DMS 273 treated with DMSO at 0.1 percent for 48 hours (cell line): Measurements from ENCODE around the gene HSH2D.
A peak's percentile ranks its signal among the peaks of the same experiment; 100 is the strongest.
"Not testable (repeated sequence)": the region's sequence is repeated elsewhere in the genome, so short reads cannot be mapped to it uniquely, and the experiment has no call there.

ENCODE experiments used
- DNase-seq: peaks from one replicate; lab custom pipeline; 2025; lab: John Stamatoyannopoulos, UW

HSH2D gene

GRCh38 chr19:16157601-16158000 is 14.1 kb downstream of the HSH2D start:
- no peak for DNase-seq

- no peak for DNase-seq
Observed at GRCh38 chr19:16159655-16160054, 16.2 kb downstream of the HSH2D start.

DNA sequence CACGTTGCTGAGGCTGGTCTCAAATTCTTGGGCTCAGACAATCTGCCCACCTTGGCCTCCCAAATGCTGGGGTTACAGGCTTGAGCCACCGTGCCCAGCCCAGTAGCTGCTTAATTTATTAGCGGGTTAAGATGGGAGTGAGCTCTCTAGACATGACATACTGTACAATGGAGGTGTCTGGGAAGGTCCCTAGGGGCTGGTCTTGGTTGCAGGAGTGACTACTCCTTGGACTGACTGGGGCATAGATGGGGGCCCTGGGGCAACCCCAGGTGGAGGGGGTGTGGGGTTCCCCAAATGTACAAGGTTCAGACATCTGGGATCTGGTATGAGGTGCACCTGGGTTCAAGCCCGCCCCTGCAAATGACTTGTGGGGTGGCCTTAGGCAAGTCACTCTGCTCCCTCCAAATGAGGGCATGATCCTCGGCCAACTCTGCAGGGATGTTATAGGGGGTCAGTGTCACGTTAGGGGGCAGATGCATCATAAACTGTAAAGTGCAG is 17.0 kb downstream of the HSH2D start:
- DNase-seq, result no peak

DNA sequence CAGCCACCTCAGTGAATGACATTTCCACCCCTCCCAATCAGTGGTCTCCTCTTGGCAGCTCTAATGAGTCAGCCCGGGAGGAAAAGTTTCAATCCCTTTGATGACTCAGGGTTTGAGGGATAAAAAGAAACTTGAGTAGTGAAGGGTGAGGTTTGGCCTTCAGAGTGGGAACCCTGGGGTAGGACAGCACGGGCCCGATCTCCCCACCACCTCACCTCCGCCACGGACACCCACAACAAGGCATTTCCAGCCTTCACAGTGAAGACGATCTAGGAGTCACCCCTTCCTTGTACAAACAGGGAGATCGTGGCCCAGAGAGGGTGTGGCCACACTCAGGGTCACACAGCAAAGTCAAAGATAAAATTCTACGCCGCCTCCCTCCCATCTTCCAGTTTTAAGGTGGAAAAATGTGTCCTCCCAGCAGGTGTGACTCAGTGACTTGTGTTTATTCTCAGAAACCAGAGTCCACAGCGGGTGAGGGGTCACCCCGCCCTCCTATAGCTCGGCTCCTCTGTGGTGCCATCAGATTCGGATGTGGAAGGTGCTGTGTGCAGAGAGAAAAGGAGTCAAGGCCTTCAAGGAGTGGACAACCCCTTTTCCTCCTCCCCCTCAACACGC is 17.6 kb downstream of the HSH2D start:
- no peak for DNase-seq

DNA sequence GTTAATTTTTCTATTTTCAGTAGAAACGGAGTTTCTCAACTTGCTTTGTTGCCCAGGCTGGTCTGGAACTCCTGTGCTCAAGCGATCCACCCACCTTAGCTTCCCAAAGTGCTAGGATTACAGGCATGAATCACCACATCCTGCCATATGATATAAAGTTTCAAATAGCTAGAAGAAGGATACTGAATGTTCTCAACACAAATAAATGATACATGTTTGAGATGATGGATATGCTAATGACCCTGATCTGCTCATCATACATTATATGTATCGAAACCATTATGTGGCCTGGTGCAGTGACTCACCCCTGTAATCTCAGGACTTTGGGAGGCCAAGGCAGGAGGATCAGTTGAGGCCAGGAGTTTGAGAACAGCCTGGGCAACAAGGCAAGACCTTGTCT is 18.4 kb downstream of the HSH2D start:
- DNase-seq, result no peak

DNA sequence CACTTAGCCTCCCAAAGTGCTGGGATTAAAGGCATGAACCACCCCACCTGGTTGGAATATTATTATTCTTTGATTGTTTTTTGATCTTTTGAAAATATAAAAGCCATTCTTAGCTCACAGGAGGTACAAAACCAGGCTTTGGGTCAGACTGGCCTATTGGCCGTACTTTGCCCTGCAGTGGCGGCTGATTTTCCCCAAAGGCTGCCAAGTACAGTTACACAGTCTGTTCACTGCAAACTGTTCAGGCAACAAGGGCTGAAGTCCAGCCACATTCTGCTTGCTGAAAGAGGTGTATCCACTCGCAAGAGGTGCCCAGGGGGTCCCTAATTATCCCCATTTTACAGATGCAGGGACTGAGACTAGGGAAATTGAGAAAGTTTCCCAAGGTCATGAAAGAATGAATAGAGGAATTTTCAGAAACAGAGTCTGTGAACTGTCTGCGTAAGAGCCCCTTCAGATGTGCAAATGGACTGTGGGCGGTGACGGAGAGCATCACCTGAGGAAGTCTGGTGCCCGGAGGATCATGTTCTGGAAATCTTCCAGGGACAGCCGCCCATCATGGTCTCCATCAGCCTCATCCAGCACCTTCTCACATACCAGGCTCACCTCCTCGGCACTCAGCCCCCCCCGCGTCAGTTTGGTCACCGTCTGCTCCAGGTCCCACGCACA is 20.9 kb downstream of the HSH2D start:
- DNase-seq, result no peak

DNA sequence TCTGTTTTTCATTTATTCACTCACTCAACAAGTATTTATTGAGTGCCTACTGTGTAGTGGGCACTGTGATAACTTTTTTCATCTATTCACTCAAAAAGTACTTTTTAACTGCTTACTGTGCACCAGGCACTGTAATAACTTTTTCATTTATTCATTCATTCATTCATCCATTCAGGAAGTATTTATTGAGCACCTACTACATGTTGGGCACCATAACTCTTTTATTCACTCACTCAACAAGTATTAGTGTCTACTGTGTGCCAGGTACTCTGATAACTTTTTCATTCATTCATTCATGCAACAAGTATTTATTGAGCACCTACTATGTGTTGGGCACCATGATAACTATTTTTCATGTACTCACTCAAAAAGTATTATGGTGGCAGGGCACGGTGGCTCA is 22.9 kb downstream of the HSH2D start:
- no peak for DNase-seq

DNA sequence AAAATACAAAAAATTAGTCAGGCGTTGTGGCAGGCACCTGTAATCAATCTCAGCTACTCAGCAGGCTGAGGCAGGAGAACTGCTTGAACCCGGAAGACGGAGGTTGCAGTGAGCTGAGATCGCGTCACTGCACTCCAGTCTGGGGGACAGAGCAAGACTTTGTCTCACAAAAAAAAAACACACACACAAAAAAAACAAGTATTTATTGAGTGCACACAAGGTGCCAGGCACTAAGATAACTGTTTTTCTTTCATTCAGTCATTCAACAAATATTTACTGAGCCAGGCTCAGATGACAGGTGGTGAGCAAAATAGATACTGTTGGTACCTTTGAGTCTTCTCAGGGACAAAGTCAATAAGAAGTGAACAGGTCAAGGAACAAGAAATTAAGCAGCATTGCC is 23.6 kb downstream of the HSH2D start:
- no peak for DNase-seq

DNA sequence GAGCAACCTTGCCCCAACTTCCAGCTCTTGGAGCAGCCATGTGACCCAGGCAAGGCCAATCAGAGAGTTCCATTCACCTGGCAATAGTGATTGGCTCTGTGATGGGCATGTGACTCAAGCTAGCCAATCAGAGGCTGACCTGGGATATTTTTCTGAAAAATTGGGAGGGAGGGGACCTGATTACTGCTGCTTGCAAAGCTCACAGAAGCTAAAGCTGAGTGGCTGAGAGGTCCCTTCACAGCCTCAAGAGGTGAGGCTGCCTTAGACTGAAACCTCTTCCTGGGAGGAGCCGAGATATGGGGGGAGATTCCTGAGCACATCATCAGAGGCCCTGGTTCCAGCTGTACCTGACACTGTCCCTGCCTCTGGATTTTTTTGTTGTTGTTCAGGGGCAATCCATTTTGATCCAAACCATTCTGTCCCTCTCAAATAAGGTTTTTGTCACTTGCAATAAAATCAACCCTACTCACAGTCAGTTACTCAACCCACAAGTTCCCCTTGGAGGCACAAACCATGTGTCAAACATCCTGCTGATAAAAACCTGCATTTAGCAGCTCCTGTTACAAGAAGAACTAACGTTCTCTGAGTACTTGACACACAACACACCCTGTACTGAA is 25.1 kb downstream of the HSH2D start:
- no peak for DNase-seq

DNA sequence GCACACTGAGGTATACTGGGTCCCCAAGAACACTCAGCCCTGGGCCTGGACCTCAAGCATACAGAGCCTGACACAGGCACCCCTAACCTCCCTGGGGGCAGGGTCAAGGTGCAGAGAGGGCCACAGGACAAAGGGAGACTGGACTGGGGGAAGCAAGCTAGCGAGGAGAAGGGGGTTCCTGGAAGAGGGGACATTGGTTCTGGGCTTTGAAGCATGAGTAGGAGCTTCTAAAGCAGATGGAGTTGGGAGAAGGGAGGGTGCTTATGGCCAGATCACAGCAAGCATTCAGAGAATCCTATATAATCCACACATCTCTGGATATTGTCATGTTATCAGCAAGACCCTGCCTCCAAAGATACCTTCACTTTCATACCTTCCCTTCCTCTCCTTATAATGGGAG is 26.6 kb downstream of the HSH2D start:
- DNase-seq, result no peak

DNA sequence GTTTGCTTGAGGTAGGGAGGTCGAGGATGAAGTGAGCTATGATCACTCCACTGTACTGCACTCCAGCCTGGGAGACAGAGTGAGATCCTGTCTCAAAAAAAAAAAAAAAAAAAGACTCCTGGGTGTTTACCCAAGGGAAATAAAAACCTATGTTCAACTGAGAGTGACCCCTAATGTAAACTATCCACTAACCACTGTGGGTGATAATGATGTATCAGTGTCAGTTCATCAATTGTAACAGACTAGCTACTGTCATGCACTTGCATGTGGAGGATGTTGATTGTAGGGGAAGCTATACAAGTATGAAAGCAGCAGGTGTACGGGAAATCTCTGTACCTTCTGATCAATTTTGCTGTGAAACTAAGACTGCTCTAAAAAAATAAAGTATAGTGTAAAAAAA is 32.5 kb downstream of the HSH2D start:
- DNase-seq, result no peak

GRCh38 chr19:16178866-16179265 is 35.4 kb downstream of the HSH2D start:
- not testable (repeated sequence) for DNase-seq

GRCh38 chr19:16180611-16181010 is 37.1 kb downstream of the HSH2D start:
- no peak for DNase-seq

DNA sequence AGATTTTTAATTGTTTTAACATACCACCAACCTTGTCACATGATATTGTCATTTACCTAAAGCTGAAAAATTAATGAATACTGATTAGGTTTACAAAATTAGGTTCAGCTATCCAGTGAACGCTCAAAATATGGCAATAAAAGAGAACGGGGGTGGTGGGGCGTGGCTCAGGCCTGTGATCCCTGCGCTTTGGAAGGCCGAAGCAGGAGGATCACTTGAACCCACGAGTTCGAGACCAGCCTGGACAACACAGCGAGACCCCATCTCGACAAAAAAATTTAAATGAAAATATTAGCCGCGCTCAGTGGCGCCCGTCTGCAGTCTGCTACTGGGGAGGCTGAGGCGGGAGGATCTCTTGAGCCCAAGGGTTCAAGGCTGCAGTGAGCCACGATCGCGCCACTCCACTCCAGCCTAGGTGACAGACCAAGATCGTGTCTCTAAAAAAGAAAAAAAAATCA is 41.2 kb downstream of the HSH2D start:
- DNase-seq, result no peak

DNA sequence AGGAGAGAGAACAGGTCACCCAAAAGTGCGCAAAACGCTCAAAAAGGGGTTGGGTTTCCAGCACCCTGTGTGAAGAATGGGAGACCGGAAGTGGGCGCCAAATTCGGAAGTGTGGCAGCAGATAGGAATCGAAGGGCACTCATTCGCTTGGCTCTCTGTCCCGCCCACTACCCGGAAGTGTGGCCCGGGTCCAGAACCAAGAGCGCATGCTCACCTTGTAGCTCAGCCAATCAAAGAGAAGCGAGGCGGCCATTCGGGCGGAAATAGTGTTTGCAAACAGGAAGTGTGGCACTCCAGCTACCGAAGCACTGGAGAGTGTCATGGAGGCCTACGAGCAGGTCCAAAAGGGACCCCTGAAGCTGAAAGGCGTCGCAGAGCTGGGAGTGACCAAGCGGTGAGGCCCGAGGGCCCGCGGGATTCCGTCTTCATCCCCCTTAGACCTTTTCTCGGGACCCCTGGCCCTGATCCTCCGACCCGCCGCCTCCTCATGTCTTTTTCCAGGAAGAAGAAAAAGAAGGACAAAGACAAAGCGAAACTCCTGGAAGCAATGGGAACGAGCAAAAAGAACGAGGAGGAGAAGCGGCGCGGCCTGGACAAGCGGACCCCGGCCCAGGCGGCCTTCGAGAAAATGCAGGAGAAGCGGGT is 41.8 kb downstream of the HSH2D start, which contains the start of gene FAM32A:
TSS of gene FAM32A (plus strand) at position 288 of the 645 bp plus-strand sequence. CDS start at position 321, 33 bp downstream.
- peak; percentile 97 for DNase-seq

DNA sequence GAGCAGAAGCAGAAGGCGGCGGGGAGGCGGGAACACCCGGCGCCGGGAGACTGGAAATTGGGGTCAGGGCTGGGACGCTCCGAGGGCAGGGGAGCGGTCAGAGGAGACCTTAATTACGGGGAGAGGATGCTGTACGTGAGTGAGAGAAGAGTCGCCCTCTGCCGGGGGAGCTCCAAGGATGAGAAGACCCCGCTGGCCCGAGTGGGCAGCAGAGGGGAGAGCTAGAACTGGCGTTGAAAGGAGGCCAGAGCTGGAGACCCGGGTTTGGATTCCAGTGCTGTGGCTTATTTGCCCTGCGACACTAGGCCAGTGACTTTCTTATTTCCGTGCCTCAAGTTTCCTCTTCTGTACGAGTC is 42.3 kb downstream of the HSH2D start:
- DNase-seq, result peak; percentile 18

DNA sequence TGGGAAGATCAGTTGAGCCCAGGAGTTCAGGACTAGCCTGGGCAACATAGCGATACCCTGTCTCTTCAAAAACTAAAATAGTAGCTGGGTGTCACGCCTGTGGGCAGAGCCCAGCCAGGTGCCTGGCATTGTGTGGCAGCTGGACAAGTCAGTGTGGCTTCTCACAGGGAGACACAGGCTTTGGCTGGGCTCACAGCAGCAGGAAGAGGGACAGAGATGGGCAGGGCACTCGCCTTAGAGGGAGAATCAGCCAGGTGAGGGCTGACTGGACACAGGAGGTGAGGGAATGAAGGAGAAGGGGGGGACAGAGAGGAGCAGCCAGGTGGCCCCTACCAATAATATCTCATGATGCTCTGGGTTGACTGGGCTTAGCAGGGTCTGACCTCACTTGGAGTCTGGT is 45.0 kb downstream of the HSH2D start:
- DNase-seq, result no peak

GRCh38 chr19:16190198-16190597 is 46.7 kb downstream of the HSH2D start:
- no peak for DNase-seq

DNA sequence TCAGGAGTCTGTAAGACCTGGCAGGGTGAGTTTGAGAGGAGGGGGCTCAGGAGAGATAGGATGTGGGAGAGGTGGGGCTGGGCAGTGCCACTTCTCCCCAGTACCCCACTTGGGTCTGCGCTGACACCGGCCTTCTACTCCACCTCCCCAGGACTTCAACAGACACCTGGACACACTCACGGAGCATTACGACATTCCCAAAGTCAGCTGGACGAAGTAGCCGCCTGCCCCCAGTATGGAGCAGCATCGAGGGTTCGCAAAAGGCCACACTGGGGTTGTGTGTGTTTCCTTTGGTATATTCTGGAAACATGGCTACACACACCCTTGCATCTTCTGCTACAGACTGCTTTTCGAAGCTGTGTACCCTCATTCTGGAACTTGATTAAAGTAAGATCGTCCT is 47.3 kb downstream of the HSH2D start:
- DNase-seq, result no peak

DNA sequence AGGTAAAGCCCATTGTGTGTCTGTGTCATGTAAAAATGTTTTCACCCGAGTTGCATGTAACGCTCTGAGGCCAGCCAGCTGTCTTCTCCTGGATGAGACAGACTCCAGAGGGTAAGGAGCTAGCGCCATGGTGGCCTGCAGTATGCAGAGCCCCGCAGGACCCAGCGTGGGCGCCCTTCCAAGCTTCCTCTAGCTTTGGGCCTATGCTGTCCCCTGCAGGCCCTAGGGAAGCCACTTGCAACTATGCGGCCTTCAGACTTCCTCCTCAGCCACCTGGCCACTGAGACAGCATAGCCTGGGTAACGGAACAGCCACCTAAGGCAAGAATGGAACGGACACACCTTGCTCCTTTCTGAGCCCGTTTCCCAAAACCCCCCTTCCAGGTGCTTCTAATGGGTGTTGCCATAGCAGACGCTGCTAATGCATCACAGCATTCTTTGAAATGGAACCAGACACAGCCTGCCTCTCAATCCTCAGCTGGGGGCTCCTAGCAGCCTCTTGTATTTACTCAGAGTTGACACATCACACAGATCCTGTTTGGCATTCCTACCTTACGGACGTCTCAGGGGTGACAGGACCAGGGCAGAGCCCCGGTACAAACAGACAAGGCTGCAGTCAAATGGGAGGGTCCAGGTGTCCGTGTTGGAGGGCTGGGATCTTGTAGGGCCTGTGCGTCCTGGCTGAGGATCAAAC is 47.9 kb downstream of the HSH2D start:
- no peak for DNase-seq

DNA sequence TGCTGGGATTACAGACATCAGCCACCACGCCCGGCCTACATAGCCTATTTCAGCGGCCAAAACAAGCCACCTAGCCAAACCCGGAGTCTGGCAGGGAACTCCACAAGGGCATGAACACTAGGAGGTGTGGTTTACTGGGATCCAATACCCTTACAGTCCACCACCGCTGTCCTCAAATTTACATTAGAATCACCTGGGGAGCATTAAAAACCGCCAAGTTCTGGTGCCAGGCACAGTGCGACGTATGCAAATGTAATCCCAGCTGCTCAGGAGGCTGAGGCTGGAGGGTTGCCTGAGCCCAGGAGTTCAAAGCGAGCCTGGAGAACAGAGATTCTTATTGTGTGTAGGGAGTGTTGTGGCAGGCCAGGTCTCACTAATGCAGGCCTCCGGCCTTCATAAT is 50.0 kb downstream of the HSH2D start:
- no peak for DNase-seq

- DNase-seq, result no peak
Observed at GRCh38 chr19:16197188-16197621, 53.7 kb downstream of the HSH2D start.
